ENCODE results near the gene CSTF1.

Gene CSTF1

DNA sequence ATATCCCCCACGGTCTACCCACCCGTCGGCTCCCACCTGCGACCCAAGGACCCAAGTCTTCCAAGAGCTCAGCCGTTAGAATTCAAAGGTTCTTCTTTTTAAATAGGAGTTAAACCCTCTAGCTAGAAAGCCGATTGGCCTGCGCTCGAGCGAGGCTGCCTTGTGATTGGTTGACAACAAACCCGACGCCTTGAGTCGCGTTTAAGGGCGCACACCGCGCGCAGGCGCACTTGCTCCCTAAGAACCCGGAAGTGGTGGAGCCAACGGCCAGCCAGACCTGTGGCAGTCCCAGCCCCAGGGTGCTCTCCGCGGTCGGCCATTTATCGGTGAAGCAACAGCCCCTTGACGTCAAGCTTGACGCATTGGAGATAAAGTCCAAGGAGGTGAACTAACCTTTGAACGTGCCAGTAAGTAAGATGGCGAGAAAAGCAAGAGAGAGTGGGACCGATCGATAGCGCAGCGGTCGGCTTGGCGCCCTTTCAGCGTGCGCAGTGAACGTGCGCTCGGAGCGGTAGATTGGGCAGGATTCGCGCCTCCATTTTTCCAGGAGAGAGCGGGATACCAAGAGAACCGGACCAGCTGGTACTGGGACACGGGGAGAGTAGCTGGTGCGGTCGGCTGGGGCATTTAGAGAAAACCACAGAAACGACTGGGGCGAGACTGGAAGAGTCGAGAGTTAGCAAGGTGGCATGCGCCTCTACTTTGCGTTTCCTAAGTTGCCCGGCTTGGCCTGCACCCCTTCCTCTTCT, at the start of gene CSTF1, which contains the start of gene AURKA:
CSTF1 (plus strand) TSS at position 514 of the 749 bp plus-strand sequence. CDS start 2,908 bp downstream, outside the sequence.
AURKA (minus strand) TSS at position 84 of the 749 bp plus-strand sequence. CDS start 4,018 bp downstream, outside the sequence.
- DNase-seq: peak; percentile 96

GRCh38 chr20:56342783-56343182, 49.7 kb upstream of the CSTF1 start:
- no peak for DNase-seq

DNA sequence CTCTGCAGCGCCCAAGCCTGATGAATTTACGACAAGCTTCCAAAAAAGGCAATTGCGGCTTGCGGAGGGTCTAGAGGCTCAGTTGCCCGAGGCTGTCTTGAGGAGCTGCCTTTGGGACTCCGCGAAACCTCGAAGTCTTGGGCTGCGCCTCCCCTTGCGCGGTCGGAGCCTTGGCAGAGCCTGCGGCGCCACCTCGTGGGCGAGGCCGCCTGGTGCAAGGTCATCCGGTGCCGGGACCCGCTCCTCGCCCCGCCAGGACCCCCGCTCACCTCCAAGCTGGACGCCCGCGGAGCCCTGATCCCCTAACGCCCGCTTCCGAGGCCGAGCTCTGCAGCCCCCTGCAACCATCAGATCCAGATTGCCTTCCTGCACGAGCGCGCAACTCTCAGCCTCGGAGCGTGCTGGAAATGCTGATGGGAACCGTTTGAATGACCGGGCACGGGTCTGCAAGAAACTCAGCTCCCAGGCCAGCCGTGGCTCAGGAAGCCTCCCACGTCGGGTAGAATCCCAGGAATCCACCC, 48.5 kb upstream of the CSTF1 start:
- DNase-seq: no peak

- no peak for DNase-seq
These were observed 46.5 kb upstream of the CSTF1 start for GRCh38 chr20:56345911-56346310.

DNA sequence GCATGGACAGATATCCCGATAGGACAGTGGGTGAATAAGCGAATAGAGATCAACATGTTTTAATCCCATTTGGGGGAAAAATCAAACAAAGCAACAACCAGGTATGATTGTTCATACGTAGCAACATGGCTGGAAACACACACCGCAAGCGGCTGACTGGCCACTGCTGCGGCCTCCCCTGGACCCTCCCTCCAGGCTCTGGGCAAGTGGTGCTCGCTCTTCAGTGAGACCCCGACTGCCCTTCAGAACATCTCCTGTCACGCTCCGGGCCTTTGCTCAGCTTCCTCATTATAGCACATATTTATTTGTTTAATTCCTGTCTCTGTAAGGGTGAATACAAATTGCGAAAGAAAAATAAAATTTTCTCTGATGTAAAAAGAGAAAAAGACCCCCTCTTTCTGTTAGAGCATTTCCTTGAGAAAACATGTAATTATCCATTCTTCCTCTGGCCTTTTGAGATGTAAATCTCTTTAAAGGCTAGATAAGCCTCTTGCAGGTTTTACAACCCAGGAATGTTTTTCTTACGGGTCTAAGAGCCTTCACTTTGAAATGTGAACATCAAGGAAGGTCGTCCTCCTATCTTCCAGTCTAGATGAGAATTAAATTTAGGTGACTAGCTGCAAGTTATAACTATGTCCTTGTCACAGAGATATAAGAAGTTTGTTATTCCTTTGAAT, 44.7 kb upstream of the CSTF1 start:
- no peak for DNase-seq

DNA sequence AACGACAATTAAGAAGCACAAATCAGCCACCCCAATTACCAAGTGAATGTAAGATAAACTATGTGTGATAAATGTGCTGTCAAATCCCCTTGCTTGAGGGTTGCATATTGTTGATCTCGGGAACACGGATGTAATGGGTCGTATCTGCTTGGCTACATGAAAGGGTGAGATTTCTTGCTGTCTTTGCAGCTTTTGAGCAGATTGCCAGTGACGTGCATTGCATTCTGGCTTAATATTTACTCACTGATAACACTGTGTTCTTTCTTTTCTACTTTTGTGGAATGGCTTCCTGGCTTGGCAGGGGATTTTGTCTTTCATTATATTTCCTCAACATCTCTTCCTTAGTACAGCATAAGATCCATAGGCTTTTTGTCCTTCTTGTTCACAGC, 44.1 kb upstream of the CSTF1 start:
- no peak for DNase-seq

DNA sequence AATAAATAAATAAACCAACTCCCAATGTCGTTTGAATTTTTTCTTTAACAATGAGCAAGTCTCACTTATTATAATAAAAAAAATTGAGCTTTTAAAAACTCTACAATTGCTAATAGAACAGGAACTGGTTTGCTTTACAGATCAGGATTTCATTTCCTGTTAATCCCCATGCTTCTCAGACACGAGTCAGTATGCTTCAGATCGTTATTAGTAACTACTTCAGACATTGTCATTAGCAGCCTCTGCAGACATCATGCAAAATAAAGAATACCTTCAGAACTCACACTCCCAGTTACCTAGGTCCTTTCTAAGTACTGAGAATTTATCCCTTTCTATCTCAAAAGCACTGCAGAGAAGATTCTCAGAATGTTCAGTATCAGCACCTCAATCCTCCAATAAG, 43.7 kb upstream of the CSTF1 start:
- DNase-seq: no peak

DNA sequence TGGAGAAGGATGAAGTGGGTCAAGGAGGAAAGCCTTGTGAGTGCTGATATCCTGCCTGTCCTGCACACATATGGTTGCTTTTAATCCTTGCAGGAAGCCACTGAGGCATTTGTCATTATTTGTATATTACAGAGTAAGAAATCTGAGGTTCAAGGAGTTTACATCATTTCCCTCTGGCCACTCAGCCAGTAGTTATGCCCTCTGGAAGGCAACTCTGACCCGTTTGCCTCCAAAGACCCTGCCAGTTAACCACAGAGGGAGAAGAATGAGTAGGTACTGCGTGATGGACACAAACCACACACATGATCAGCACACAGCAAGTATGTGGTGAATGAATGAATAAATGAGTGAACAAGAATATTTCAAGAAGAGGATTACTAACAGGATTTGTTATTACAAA, 41.6 kb upstream of the CSTF1 start:
- no peak for DNase-seq

GRCh38 chr20:56352345-56353055, 39.9 kb upstream of the CSTF1 start:
- DNase-seq: no peak

DNA sequence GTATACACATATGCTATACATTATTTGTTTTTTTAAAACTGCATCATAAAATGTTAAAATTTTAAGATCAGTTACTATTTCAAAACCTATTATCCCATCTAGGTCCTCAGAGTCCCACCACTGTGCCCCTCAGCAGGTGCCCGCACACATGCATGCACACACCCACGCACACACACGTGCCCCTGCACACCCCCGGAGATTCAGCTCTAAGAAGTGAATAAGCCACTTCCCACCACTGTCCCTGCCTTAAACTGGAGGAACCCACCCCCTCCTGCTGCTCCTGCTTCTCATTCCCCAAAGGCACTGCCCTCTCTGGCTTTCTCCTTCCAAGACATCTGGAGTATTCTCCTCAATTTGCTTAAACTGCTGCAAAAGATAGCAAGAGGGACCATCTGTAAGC, 39.1 kb upstream of the CSTF1 start:
- DNase-seq: no peak

- no peak for DNase-seq
These were observed 34.4 kb upstream of the CSTF1 start for GRCh38 chr20:56358070-56358469.

DNA sequence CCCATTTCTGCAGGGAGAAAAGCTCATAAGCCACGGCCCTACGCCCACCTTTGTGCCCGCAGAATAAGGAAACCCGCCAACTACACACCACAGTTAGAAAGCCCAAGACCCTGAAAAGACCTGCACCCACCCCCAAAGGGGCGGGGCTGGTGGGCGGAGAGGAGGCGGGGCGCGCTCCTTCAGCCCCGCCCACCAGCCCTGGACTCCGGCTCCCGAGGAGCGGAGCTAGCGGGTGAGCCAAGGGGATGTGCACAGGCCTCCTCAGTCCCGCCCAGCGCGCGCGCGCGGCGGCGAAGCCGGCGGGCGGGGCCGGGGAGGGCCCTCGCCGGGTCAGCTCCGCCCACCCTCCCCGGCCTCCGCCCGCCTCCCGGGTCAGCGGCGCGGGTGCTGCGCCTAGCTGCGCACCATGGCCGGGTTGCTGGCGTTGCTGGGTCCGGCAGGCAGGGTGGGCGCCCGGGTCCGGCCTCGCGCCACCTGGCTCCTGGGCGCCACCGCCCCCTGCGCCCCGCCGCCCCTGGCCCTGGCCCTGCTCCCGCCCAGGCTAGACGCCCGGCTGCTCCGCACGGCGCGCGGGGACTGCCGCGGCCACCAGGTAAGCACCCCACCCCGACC, 33.7 kb upstream of the CSTF1 start, which contains the start of gene FAM210B:
FAM210B (plus strand) TSS at position 375 of the 612 bp plus-strand sequence; CDS start at position 407, 32 bp downstream.
- DNase-seq: peak; percentile 79

- DNase-seq: no peak
These were observed 33.0 kb upstream of the CSTF1 start for GRCh38 chr20:56359212-56360132.

DNA sequence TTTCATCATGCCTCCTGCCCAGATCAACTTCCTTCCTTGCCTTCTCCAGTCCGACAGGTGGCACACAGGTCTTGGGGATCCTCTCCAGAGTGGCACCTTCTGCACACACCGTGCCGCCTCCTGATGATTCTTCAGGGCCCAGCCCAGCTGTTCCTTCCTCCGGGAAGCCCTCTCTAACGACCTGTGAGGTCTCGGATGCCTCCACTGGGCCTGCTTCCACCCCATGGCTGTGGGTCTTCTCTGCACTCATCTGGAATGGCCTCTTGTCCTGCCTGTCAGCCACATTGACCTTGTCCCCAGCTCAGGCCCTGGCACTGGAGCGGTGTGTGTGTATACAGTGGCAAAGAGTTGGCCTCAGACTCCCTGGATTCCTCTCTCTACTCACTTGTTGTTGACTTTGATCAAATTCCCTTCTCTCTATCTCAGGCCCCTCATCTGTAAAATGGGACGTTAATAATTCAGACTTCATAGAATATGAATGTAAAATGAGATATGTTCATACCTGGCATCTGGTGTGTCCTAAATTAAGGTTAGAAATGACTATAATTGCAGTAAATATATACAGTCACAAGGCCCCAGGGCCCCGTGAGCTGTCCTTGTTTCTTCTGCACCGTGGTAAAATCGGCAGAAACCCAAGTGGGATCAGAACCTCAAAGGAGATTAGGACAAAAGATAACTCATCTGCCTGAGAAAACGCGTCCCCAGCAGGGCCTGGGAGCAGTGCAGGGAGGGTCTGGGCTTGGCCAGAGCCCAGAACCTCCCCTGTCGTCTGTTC, 32.1 kb upstream of the CSTF1 start:
- DNase-seq: no peak

GRCh38 chr20:56360908-56361205, 31.6 kb upstream of the CSTF1 start:
- no peak for DNase-seq

DNA sequence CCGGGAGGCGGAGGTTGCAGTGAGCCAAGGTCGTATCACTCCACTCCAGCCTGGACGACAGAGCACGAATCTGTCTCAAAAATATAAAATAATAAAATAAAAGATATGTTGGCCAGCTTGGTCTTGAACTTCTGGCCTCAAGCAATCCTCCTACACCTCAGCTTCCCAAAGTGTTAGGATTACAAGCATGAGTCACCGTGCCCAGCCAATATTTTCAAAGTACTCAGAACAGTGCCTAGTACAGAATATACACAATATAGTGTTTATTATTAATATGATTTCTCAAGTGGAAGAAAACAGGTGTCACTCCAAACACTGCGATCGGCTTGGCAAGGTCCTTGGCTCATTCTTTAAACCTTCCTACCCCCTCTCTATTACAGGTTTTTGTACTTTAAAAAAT, 30.5 kb upstream of the CSTF1 start:
- no peak for DNase-seq

DNA sequence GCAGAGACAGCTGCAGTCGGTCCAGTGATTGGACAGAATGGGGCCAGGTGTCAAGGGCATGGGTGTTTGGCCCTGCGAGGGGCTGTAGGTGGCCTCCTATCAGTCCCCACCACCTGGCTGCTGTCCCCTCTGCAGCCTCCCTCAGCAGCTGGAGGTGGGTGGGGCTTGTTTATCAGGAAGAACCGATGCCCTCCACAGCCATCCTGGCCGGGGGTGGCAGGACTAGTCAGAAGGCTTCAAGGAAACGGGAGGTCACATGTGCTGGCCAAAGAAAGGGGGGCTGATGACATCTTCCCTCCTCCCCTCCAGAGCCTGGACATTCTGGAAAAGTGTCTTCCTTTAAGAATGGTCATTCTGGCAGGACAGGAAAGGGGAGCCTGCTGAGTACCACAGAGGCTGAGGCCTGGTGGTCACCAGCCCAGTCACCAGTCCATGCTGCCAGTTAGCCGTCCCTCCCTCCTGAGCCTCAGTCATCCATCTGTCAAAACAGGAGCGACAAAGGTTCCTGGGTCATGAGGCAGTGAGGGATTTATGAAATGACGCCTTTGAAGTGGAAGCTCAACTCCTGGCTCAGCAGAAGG, 29.5 kb upstream of the CSTF1 start:
- DNase-seq: no peak

DNA sequence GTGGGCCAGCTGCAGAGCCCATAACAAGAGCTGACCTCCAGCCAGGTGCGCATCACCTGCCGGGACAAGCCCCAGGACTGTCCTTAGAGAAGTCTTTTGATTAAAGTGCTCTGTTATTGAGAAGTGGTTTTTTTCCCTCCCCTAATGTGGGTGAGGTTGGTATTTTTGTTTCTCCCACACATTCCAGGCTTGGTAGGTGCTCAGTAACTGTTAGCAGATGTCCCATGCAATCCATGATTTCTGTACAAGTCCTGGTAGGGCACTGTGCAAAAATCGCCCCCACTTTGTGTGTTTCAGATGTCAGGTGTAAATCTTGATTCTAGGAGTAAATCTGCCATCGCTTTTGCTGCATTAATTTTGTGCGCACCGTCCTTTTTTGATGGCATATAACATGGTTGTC, 29.0 kb upstream of the CSTF1 start:
- no peak for DNase-seq

GRCh38 chr20:56368351-56369134, 23.9 kb upstream of the CSTF1 start:
- no peak for DNase-seq

GRCh38 chr20:56369179-56369578, 23.3 kb upstream of the CSTF1 start:
- DNase-seq: no peak
